ENCODE measurements around the gene SH3BP5L. TPM values are rescaled to one million over a fixed set of nuclear protein-coding genes. Genes with fewer than 3 reads are reported as not detected.

The SH3BP5L gene
- total and polyA plus RNA-seq, 2 of the 8 experiments (the other 6 are each of a cell fraction or from before 2014, with no cell fraction given): 20.2 to 28.4 TPM

- no peak for TF ChIP-seq CHD7 (IDR thresholded peaks at IDR 0.05; ENCODE audit: insufficient replicate concordance, low read length)
- no peak for TF ChIP-seq CHD2 (IDR thresholded peaks at IDR 0.05; ENCODE audit: low read length)
- TF ChIP-seq RXRA (IDR thresholded peaks at IDR 0.05; ENCODE audit: insufficient read depth, low read depth, low read length): no peak
Observed at GRCh38 chr1:248814351-248814750, 11.4 kb downstream of the SH3BP5L start (continued).

Data from H1 (cell line).